ENCODE results near the gene NME4.

DNA sequence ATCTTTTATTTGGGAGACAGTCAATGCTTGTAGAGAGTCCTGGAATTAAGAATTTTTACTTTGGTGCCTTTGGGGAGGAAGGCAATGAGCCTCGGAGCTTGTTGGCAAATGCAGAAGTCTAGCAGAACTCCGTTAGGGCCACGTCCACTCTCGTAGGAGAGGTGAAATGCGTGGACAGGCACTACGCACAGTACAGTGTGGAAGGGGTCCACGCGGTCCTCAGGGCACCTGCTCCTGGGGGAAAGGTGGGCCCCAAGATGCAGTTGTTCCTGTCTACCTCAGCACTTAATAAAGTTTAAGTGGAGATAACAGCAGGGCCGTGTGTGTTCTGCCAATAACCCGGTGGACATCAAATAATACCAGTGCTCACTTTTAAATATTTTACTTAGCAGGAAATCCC lies 30.3 kb downstream of the NME4 start:
- TF ChIP-seq, protein P1, sequence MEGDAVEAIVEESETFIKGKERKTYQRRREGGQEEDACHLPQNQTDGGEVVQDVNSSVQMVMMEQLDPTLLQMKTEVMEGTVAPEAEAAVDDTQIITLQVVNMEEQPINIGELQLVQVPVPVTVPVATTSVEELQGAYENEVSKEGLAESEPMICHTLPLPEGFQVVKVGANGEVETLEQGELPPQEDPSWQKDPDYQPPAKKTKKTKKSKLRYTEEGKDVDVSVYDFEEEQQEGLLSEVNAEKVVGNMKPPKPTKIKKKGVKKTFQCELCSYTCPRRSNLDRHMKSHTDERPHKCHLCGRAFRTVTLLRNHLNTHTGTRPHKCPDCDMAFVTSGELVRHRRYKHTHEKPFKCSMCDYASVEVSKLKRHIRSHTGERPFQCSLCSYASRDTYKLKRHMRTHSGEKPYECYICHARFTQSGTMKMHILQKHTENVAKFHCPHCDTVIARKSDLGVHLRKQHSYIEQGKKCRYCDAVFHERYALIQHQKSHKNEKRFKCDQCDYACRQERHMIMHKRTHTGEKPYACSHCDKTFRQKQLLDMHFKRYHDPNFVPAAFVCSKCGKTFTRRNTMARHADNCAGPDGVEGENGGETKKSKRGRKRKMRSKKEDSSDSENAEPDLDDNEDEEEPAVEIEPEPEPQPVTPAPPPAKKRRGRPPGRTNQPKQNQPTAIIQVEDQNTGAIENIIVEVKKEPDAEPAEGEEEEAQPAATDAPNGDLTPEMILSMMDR (IDR thresholded peaks at IDR 0.05; ENCODE audit: low read length), result no peak
- no peak for TF ChIP-seq EZH2 (IDR thresholded peaks at IDR 0.05; ENCODE audit: borderline replicate concordance, low read length)

Data from OCI-LY1 (cell line).